ENCODE measurements around the gene SLC6A9. TPM values are rescaled to one million over a fixed set of nuclear protein-coding genes. Genes with fewer than 3 reads are reported as not detected.

SLC6A9 gene
- total RNA-seq, 1 donor from 2014 or later: 2.1 TPM

DNA sequence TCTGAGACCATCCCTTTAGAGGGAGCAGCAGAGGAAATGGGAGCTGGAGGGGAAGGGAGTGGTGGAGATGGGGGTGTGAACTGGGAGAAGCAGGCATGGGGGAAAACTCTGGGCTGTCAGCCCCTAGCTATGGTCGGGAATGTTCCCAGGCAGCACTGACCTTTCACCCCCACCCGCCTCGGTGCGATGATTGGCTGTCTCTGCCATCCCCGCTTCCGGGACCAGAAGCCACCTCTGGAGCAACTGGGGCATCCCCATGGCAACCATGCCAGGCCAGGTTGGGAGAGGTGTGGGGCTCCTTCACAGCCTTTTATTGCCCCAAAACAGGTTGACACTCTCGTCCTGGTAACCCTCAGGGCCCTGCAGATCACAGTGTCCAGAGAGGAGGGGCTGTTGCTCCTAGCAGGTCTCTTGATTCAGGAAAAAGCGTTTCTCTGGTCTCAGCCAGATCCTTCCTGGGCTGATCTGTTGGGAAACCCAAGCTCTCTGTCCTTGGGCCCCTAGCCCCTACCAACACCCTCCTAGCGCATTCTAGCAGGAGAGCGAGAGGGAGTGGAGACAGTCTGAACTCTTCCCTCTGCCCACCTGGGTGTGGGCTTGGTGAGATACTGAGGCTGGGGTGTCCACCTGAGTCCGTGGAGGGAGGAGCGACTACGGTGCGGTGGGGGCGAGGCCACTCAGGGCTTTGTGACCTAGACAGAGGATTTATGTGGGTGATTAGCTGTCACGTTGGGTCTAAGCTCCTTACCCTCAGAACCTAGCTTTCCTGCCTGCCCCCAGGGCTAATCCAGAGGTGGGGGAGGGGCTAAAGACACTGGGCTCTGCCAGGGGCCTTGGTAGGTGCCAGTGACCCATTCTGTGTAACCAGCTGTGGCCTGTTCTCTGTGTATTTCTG is 12.2 kb upstream of the SLC6A9 start:
- no peaks in the 10 kb centered on the region for H3K36me3 Mint-ChIP-seq (ENCODE audit: low read depth)

DNA sequence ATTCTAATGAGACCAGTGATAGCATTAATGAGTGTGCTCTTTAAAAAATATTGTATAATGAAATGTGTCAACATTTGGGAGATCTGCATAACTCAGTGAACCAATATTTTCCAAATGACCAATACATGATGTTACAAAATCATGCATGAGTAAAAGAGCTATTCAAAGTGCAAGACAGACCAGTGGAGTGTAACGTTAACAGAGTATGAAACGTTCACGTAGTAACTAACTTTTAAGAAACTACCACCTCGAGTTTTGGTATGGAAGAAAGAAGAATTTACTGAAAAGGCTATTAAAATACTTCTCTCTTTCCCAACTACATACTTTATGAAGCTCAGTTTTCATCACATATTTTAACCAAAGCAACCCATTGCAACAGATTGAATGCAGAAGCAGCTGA is 9.6 kb upstream of the SLC6A9 start:
- H3K4me3 Mint-ChIP-seq (ENCODE audit: low read depth): no peak overlapping the region
- no peaks in the 10 kb centered on the region for H3K36me3 Mint-ChIP-seq (ENCODE audit: low read depth)
- H3K27ac Mint-ChIP-seq: no peak overlapping the region
- H3K4me1 Mint-ChIP-seq (ENCODE audit: low read depth): peaks cover 2% of the 10 kb centered on the region
- no peaks in the 10 kb centered on the region for H3K9me3 Mint-ChIP-seq
- no peak for DNase-seq (ENCODE audit: low spot score)
- intact Hi-C loops (cut with micrococcal nuclease): no loop called here
- H3K27me3 Mint-ChIP-seq (ENCODE audit: low read depth): peaks cover 7% of the 10 kb centered on the region

More for the DNA sequence above, 12.2 kb upstream of the SLC6A9 start:
- Mint-ChIP-seq H3K27ac (no peak overlapping the region), H3K9me3 (no peaks in the 10 kb centered on the region), H3K27me3 (ENCODE audit: low read depth) (peaks cover 7% of the 10 kb centered on the region), H3K4me1 (ENCODE audit: low read depth) (peaks cover 12% of the 10 kb centered on the region), H3K4me3 (ENCODE audit: low read depth) (no peak overlapping the region)
- no peak for DNase-seq (ENCODE audit: low spot score)
- intact Hi-C loops (cut with micrococcal nuclease): no loop called here

DNA sequence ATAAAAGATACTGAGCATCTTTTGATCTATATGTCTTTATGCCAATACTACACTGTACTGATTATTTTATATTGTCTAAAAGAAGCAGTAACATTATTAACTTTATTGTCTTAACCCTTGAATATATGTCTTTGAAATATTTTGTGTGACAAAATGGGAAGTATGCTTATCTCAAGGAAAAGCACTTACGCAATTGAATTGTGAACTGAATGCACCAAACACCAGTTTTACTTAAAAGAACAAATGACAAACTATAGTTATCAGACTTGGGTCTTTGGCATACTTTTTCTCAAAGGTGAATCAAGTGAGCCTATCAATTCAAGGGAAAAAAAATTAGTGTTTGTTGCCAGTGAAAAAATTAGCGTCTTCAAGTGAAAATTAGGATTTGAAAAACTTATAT is 9.2 kb upstream of the SLC6A9 start:
- DNase-seq (ENCODE audit: low spot score): no peak
- no peak overlapping the region for H3K4me3 Mint-ChIP-seq (ENCODE audit: low read depth)

DNA sequence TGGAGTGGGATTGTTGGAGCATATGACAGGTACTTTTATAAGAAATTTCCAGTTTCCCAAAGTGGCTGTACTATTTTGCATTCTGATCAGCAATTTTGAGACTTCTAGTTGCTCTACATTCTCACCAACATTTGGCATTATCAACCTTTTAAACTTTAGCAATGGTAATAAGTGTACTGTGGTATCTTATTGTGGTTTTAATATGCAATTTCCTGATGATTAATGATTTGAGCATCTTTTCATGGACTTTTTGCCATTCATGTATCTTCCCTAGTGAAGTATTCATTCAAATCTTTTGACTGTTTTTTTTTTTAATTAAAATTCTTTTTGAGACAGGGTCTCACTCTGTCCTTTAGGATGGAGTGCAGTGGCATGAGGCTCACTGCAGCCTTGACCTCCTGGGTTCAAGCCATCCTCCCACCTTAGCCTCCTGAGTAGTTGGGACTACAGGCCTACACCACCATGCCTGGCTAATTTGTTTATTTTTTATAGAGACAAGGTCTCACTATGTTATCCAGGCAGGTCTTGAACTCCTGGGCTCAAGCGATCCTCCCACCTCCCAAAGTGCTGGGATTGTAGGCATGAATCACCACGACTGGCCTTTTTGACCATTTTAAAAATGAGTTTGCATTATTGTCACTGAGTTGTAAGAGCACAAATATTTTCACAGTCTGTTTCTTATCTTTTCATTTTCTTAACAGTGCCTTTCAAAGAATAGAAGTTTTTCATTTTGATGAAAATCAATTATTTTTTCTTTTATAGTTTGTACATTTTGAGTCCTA is 7.8 kb upstream of the SLC6A9 start:
- Mint-ChIP-seq H3K36me3 (ENCODE audit: low read depth) (no peaks in the 10 kb centered on the region), H3K9me3 (no peaks in the 10 kb centered on the region), H3K27ac (no peak overlapping the region), H3K27me3 (ENCODE audit: low read depth) (peaks cover 7% of the 10 kb centered on the region), H3K4me3 (ENCODE audit: low read depth) (no peak overlapping the region), H3K4me1 (ENCODE audit: low read depth) (peaks cover 2% of the 10 kb centered on the region)
- DNase-seq (ENCODE audit: low spot score): no peak
- intact Hi-C loops (cut with micrococcal nuclease): loop anchor here (5.0 to 10.0 kb wide), 2 partner anchors 94 to 512 kb away; partner anchors contain the start of gene IPO13

More for the DNA sequence above, 9.2 kb upstream of the SLC6A9 start:
- peaks cover 7% of the 10 kb centered on the region for H3K27me3 Mint-ChIP-seq (ENCODE audit: low read depth)
- no peaks in the 10 kb centered on the region for H3K36me3 Mint-ChIP-seq (ENCODE audit: low read depth)
- H3K9me3 Mint-ChIP-seq: no peaks in the 10 kb centered on the region
- no peak overlapping the region for H3K27ac Mint-ChIP-seq
- intact Hi-C loops (cut with micrococcal nuclease): no loop called here
- H3K4me1 Mint-ChIP-seq (ENCODE audit: low read depth): peaks cover 2% of the 10 kb centered on the region

DNA sequence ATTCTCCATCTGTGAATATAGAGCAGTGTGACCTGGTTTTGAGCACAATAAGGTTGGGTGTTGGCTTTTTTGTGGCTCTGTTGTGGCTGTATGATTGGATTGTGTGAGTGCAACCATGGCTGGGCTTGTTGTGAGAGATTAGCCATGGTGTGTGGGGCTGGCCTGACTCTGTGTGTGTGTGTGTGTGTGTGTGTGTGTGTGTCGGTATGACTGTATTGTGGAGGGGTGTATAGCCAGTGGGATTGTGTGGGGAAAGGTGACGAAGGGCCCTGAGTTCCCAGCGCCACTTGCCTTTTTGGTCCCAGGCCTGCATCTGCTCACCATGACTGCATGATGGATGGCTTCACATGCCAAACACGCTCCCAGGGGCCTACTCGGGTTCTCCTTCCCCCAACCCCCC is 5.9 kb upstream of the SLC6A9 start:
- Mint-ChIP-seq H3K27ac (no peak overlapping the region), H3K4me3 (ENCODE audit: low read depth) (no peak overlapping the region), H3K9me3 (no peaks in the 10 kb centered on the region), H3K4me1 (ENCODE audit: low read depth) (peaks cover 8% of the 10 kb centered on the region), H3K36me3 (ENCODE audit: low read depth) (no peaks in the 10 kb centered on the region), H3K27me3 (ENCODE audit: low read depth) (peaks cover 7% of the 10 kb centered on the region)
- intact Hi-C loops (cut with micrococcal nuclease): loop anchor here (5.0 to 10.0 kb wide), 2 partner anchors 92 to 510 kb away; partner anchors contain the start of gene IPO13
- DNase-seq (ENCODE audit: low spot score): no peak

DNA sequence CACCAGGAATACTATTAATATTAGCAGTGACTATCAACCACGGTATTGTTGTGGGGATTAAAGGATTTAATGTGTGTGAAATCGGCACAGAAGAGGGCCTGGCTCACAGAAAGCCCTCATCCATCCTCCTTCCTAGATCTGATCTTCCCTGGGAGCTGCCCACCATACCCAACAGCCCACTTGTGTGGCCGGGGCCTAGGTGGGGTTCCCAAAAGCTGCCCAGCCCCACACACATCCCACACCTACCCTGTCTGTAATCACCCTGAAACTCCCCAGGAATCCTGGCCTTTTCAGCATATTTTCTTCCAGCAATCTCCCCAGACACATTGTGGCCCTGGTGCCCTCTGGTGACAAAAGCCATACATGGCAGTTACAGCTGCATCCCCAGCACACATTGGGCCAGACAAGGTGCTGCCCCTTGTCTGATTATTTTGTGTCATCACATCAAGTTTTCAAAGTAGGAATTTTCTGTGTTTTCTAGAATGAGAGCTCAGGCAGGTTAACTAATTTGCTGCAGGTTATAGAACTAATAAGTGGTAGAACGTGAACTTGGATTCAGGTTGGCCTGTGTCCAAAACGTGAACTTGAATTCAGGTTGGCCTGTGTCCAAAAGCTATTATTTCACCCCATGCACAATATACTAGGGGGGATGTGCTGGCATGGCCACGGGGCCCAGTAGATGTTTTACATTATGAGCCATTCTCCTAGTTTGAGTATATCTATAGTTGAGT is 5.3 kb upstream of the SLC6A9 start:
- intact Hi-C loops (cut with micrococcal nuclease): loop anchor here (1.0 to 10.0 kb wide), 3 partner anchors 31 to 509 kb away; partner anchors contain the start of gene IPO13

DNA sequence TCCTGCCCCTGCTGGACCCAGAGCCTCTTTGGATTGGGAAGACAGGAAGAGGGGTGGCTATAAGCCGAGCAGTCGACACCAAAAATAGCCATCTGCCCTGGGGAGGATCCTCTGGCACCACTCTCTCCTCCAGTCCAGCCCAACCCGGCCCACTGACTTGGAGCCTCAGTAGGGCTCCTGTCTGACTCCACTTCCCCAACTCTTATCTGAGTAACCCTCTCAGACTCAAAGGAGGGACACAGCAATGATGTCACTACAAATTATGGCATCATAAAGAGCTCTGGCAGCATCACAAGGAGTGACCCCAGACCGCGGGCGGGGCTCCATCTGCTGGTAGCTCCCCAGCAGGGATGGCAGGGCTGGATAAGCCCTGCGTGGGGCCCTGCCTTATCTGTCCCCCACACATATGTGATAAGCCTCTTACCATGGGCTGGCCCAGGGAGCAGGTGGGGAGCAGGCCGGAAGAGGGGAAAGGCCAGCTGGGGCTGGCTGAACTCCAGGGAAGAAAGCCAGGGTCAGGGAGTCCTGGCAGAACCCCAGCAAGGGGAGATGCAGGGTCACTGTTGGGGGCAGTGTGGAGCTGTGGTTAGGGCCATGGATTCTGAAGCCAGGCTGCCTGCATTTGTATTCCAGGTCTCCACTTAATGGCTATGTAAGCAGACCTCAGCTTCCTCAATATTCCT is 4.6 kb upstream of the SLC6A9 start:
- peaks cover 16% of the 10 kb centered on the region for H3K4me1 Mint-ChIP-seq (ENCODE audit: low read depth)
- H3K27ac Mint-ChIP-seq: no peak overlapping the region
- intact Hi-C loops (cut with micrococcal nuclease): loop anchor here (1.0 to 10.0 kb wide), 3 partner anchors 31 to 509 kb away; partner anchors contain the start of gene IPO13
- H3K36me3 Mint-ChIP-seq (ENCODE audit: low read depth): no peaks in the 10 kb centered on the region
- no peak for DNase-seq (ENCODE audit: low spot score)
- H3K4me3 Mint-ChIP-seq (ENCODE audit: low read depth): no peak overlapping the region
- no peaks in the 10 kb centered on the region for H3K9me3 Mint-ChIP-seq
- H3K27me3 Mint-ChIP-seq (ENCODE audit: low read depth): peaks cover 5% of the 10 kb centered on the region

More for the DNA sequence above, 5.3 kb upstream of the SLC6A9 start:
- no peak overlapping the region for H3K4me3 Mint-ChIP-seq (ENCODE audit: low read depth)
- H3K36me3 Mint-ChIP-seq (ENCODE audit: low read depth): no peaks in the 10 kb centered on the region
- H3K9me3 Mint-ChIP-seq: no peaks in the 10 kb centered on the region
- DNase-seq (ENCODE audit: low spot score): peak; percentile 36
- H3K4me1 Mint-ChIP-seq (ENCODE audit: low read depth): peaks cover 11% of the 10 kb centered on the region
- H3K27ac Mint-ChIP-seq: no peak overlapping the region
- H3K27me3 Mint-ChIP-seq (ENCODE audit: low read depth): peaks cover 7% of the 10 kb centered on the region

DNA sequence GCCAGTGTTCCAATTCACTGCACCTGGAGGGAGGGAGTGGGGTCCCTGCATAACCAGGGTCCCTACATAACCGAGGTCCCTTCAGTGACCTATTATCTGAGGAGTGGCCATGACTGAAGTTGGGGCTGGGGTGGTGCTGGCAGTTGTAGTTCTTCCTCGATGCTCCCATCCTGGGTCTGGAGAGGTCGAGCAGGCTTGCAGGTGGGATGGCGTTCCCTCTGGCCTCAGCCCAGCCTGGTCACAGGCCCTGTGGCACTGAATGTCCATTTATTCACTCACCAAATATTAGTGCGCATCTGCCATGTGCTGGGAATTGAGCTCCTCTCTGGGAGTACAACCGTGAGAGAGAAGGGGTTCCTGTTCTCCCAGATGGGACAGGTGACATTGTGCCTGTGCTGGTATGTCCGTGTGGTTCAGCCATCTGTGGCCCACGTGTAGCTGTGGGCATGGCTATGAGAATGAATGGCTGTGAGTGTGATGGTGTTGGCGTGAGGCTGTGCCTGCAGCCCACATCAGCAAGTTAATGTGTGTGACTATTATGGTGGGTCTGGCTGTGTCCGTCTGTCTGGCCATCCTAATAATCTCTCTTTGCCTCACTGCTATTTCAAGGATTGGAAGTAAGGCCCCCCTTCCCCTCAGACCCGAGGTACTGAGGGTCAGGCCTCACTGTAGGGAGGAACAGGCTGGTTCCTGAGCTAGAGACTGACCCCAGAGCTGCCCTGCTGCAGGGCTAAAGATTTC is 3.9 kb upstream of the SLC6A9 start:
- no peak for DNase-seq (ENCODE audit: low spot score)
- H3K27me3 Mint-ChIP-seq (ENCODE audit: low read depth): peaks cover 2% of the 10 kb centered on the region
- H3K27ac Mint-ChIP-seq: no peak overlapping the region
- H3K9me3 Mint-ChIP-seq: no peaks in the 10 kb centered on the region
- no peaks in the 10 kb centered on the region for H3K36me3 Mint-ChIP-seq (ENCODE audit: low read depth)
- intact Hi-C loops (cut with micrococcal nuclease): loop anchor here (5.0 to 10.0 kb wide), 3 partner anchors 43 to 508 kb away; partner anchors contain the start of genes CCDC24 and IPO13
- no peak overlapping the region for H3K4me3 Mint-ChIP-seq (ENCODE audit: low read depth)
- H3K4me1 Mint-ChIP-seq (ENCODE audit: low read depth): peaks cover 16% of the 10 kb centered on the region

DNA sequence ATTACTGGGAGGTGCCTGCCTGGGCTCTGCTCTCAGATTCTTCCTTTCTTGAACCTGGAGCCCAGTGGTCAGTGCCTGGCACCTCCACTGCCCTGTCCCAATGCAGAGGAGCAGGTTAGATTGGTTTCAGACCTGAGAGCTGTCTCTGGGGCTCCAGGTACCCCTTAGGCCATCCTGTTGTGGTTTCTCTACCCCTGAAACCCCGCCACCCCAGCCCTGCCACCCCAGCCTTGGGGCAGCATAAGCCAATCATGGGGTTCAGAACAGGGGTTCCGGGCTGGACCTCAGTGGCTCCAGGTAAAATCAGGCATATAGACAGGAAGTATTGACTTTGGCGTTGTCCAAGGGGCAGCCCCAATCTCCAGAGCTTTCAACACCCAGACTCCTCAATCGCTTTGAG is 3.2 kb upstream of the SLC6A9 start:
- H3K9me3 Mint-ChIP-seq: no peaks in the 10 kb centered on the region
- DNase-seq (ENCODE audit: low spot score): no peak
- no peak overlapping the region for H3K4me3 Mint-ChIP-seq (ENCODE audit: low read depth)
- no peak overlapping the region for H3K27ac Mint-ChIP-seq
- intact Hi-C loops (cut with micrococcal nuclease): loop anchor here (5.0 to 10.0 kb wide), 2 partner anchors 42 to 90 kb away; partner anchors contain the start of genes CCDC24 and IPO13
- peaks cover 19% of the 10 kb centered on the region for H3K4me1 Mint-ChIP-seq (ENCODE audit: low read depth)
- H3K27me3 Mint-ChIP-seq (ENCODE audit: low read depth): no peaks in the 10 kb centered on the region
- H3K36me3 Mint-ChIP-seq (ENCODE audit: low read depth): no peaks in the 10 kb centered on the region

DNA sequence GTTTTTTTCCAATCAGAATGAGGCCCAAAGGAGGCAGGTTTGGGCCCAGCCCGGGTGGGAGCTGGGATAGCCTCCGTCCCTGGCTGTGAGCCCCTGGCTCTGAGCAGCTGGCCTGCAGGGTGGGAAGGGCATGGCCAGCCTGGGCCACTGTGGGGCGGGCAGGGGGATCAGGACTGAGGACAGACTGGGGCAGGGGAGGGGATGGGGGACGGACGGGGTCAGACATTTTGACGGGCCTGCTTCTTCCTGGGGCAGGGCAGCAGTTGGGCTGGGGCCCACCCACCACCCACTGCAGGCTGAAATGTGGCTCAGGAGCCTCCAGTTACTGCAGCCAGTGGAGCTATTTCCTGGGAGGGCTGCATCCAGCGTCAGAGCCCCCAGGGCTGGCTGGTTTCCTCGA is 2.5 kb upstream of the SLC6A9 start:
- Mint-ChIP-seq H3K36me3 (ENCODE audit: low read depth) (no peaks in the 10 kb centered on the region), H3K9me3 (no peaks in the 10 kb centered on the region), H3K27ac (no peak overlapping the region), H3K4me3 (ENCODE audit: low read depth) (no peak overlapping the region), H3K4me1 (ENCODE audit: low read depth) (peaks cover 25% of the 10 kb centered on the region), H3K27me3 (ENCODE audit: low read depth) (no peaks in the 10 kb centered on the region)
- intact Hi-C loops (cut with micrococcal nuclease): loop anchor here (5.0 to 10.0 kb wide), 2 partner anchors 41 to 89 kb away; partner anchors contain the start of genes CCDC24 and IPO13
- DNase-seq (ENCODE audit: low spot score): no peak

DNA sequence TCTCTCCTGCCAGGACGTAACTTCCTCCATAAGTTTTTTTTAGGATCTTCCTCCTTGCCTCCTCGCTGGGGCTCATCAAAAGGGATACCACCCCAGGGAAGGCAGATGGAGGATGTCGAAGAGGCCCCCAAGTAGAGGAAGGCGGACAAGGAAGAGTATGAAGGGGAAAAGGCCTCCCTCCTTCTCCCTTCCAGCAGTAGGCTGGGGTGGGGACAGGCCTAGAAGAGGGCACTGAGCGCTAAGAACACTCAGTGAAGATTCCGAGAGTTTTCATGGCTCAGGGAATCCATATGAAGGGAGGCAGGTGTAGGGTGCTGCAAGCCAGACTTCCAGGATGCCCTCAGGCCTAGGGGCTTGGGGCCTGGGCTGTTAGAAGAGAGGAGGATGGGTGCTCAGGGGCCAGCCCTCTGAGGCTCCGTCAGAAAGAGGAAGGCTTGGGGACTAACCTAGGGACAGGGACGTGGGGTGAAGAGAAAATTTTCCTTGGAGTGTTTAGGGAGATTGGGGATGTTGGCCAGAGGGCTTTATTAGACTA is 1.8 kb upstream of the SLC6A9 start:
- Mint-ChIP-seq H3K4me1 (ENCODE audit: low read depth) (peaks cover 29% of the 10 kb centered on the region), H3K36me3 (ENCODE audit: low read depth) (no peaks in the 10 kb centered on the region), H3K9me3 (no peaks in the 10 kb centered on the region), H3K4me3 (ENCODE audit: low read depth) (no peak overlapping the region), H3K27ac (no peak overlapping the region), H3K27me3 (ENCODE audit: low read depth) (no peaks in the 10 kb centered on the region)
- no peak for DNase-seq (ENCODE audit: low spot score)
- intact Hi-C loops (cut with micrococcal nuclease): loop anchor here (5.0 to 10.0 kb wide), 2 partner anchors 41 to 88 kb away; partner anchors contain the start of genes CCDC24 and IPO13

Data from activated T-helper 2 cell treated with anti-CD3 and anti-CD28 coated beads, Interferon-gamma antibody, Interleukin-2, Interleukin-4, amounts not matched to agents 10 μg/mL and 5 μg/mL and 100 μg/mL, durations not matched to agents 14 hours and 24 hours and 36 hours (primary cell).